ENCODE results near the gene LPP.

GRCh38 chr3:188720215-188720614 is 566.3 kb downstream of the LPP start:
- TF ChIP-seq EP300 (IDR thresholded peaks at IDR 0.05) (no peak), CTCF (IDR thresholded peaks at IDR 0.05) (no peak), POLR2A (IDR thresholded peaks at IDR 0.05) (no peak)

All from tibial nerve (tissue), 4 donors.